Neural cell (in vitro differentiated cells): ENCODE measurements around the gene FOCAD. TPM values are rescaled to one million over a fixed set of nuclear protein-coding genes. Genes with fewer than 3 reads are reported as not detected.

ENCODE experiments used
- H2AFZ ChIP-seq: fragments of 200-600, 300-800 bp; sonication (generic), shearing (Covaris generic); 2 replicates; pipeline ENCODE4 v1.6.0; 2014; ENCODE audit warnings: low read depth, mild to moderate bottlenecking, antibody characterized with exemption, low read length, moderate library complexity
- H3F3A ChIP-seq: fragments of 200-600 bp; shearing (Covaris generic); 2 replicates; pipeline ENCODE4 v1.6.1; 2016; ENCODE audit warnings: mild to moderate bottlenecking, moderate library complexity, mixed read lengths, antibody characterized with exemption, low read length; ENCODE audit not compliant: insufficient read depth, poor library complexity, severe bottlenecking
- H3K27ac ChIP-seq: fragments of 200-600, 300-800 bp; sonication (generic), shearing (Covaris generic); 2 replicates; pipeline ENCODE4 v1.5.1; 2014; ENCODE audit warnings: mild to moderate bottlenecking, low read length, moderate library complexity
- H3K27me3 ChIP-seq: fragments of 300-800, 200-600 bp; sonication (generic), shearing (Covaris generic); 2 replicates; pipeline ENCODE4 v1.6.0; 2014; ENCODE audit warnings: mild to moderate bottlenecking, low read depth, low read length, moderate library complexity; ENCODE audit not compliant: insufficient read depth
- H3K36me3 ChIP-seq: fragments of 300-800, 200-600 bp; sonication (generic), shearing (Covaris generic); 2 replicates; pipeline ENCODE4 v1.5.1; 2014; ENCODE audit warnings: mild to moderate bottlenecking, antibody characterized with exemption, low read length, moderate library complexity; ENCODE audit not compliant: insufficient read depth
- H3K4me2 ChIP-seq: fragments of 300-800, 200-600 bp; sonication (generic), shearing (Covaris generic); 2 replicates; pipeline ENCODE4 v1.6.0; 2014; ENCODE audit warnings: mild to moderate bottlenecking, low read length
- H3K4me3 ChIP-seq: fragments of 300-800, 200-600 bp; sonication (generic), shearing (Covaris generic); 2 replicates; pipeline ENCODE4 v1.5.1; 2014; ENCODE audit warnings: mild to moderate bottlenecking, low read length, moderate library complexity
- H3K79me2 ChIP-seq: fragments of 200-600 bp; shearing (Covaris generic); replicated peaks from 2 replicates; pipeline ENCODE4 v1.6.0; 2014; ENCODE audit warnings: mild to moderate bottlenecking, low read length, moderate library complexity; ENCODE audit not compliant: insufficient read depth
- H3K9ac ChIP-seq: fragments of 300-800, 200-600 bp; sonication (generic), shearing (Covaris generic); 2 replicates; pipeline ENCODE4 v1.6.1; 2016; ENCODE audit warnings: mild to moderate bottlenecking, low read length, mixed read lengths
- H3K9me2 ChIP-seq: fragments of 200-600 bp; shearing (Covaris generic); 2 replicates; pipeline ENCODE4 v1.6.1; 2016; ENCODE audit warnings: mild to moderate bottlenecking, low read length, mixed read lengths; ENCODE audit not compliant: insufficient read depth
- H3K9me3 ChIP-seq: fragments of 200-600, 300-800 bp; sonication (generic), shearing (Covaris generic); 2 replicates; pipeline ENCODE4 v1.6.1; 2016; ENCODE audit warnings: mild to moderate bottlenecking, mixed run types, low read length, moderate library complexity, mixed read lengths
- H4K20me1 ChIP-seq: fragments of 200-600 bp; shearing (Covaris generic); 2 replicates; pipeline ENCODE4 v1.6.1; 2016; ENCODE audit warnings: mild to moderate bottlenecking, mixed run types; ENCODE audit not compliant: insufficient read depth
- EP300 ChIP-seq: fragments of 450-650 bp; conservative IDR thresholded peaks from 2 replicates; pipeline ENCODE4 v1.6.1; 2014; ENCODE audit warnings: antibody characterized with exemption, mild to moderate bottlenecking, moderate library complexity; ENCODE audit not compliant: poor library complexity, severe bottlenecking
- EZH2 ChIP-seq: fragments of 200-600, 300-800 bp; shearing (Covaris generic), sonication (generic); IDR thresholded peaks from 2 replicates; pipeline ENCODE4 v1.6.1; 2014; ENCODE audit warnings: antibody characterized with exemption, low read length, borderline replicate concordance, mild to moderate bottlenecking; ENCODE audit not compliant: insufficient read depth, poor library complexity, severe bottlenecking
- MXI1 ChIP-seq: fragments of 450-650 bp; conservative IDR thresholded peaks from 2 replicates; pipeline ENCODE4 v1.6.1; 2014; ENCODE audit warnings: antibody characterized with exemption, mild to moderate bottlenecking; ENCODE audit not compliant: poor library complexity, severe bottlenecking
- POLR2AphosphoS5 ChIP-seq: IDR thresholded peaks from 2 replicates; pipeline ENCODE4 v1.6.1; 2012
- RAD21 ChIP-seq: fragments of 450-650 bp; conservative IDR thresholded peaks from 2 replicates; pipeline ENCODE4 v1.6.1; 2014; ENCODE audit warnings: antibody characterized with exemption, mild to moderate bottlenecking, moderate library complexity
- SMC3 ChIP-seq: fragments of 450-650 bp; conservative IDR thresholded peaks from 2 replicates; pipeline ENCODE4 v1.6.1; 2014; ENCODE audit warnings: antibody characterized with exemption, mild to moderate bottlenecking, moderate library complexity; ENCODE audit not compliant: poor library complexity
- TAF1 ChIP-seq: IDR thresholded peaks from 2 replicates; pipeline ENCODE4 v1.6.1; 2012; ENCODE audit warnings: low read depth
- polyA plus RNA-seq: library from polyadenylated mRNA; depleted of rRNA; stranded (reverse); fragments of >200 nt; gene quantifications from 2 replicates; pipeline ENCODE4 v1.2.3, GENCODE V29; 2014
- TF ChIP-seq, protein P1 (sequence below): IDR thresholded peaks from 2 replicates; pipeline ENCODE4 v1.6.1; 2012; ENCODE audit warnings: borderline replicate concordance
- TF ChIP-seq, protein P2 (sequence below): fragments of 450-650 bp; IDR thresholded peaks from 2 replicates; pipeline ENCODE4 v1.5.1; 2014; ENCODE audit warnings: antibody characterized with exemption, mild to moderate bottlenecking, moderate library complexity; ENCODE audit not compliant: poor library complexity, severe bottlenecking

The FOCAD gene
- polyA plus RNA-seq, 1 donor from 2014 or later = 23.5 TPM

DNA sequence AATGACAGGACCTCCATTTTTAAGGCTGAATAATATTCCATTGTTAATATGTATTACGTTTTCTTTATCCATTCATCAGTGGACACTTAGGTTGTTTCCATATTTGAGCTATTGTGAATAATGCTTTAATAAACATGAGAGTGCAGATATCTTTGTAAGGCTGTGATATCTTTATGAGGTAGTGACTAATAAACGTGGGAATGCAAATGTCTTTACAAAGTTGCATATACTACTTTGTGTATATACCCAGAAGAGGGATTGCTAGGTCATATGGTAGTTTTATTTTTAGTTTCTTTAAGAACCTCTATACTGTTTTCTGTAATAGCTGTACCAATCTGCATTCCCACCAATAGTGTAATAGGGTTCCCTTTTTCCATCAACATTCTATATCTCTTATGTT, 148.7 kb downstream of the FOCAD start:
- H3F3A ChIP-seq = no peaks in the 10 kb centered on the region

DNA sequence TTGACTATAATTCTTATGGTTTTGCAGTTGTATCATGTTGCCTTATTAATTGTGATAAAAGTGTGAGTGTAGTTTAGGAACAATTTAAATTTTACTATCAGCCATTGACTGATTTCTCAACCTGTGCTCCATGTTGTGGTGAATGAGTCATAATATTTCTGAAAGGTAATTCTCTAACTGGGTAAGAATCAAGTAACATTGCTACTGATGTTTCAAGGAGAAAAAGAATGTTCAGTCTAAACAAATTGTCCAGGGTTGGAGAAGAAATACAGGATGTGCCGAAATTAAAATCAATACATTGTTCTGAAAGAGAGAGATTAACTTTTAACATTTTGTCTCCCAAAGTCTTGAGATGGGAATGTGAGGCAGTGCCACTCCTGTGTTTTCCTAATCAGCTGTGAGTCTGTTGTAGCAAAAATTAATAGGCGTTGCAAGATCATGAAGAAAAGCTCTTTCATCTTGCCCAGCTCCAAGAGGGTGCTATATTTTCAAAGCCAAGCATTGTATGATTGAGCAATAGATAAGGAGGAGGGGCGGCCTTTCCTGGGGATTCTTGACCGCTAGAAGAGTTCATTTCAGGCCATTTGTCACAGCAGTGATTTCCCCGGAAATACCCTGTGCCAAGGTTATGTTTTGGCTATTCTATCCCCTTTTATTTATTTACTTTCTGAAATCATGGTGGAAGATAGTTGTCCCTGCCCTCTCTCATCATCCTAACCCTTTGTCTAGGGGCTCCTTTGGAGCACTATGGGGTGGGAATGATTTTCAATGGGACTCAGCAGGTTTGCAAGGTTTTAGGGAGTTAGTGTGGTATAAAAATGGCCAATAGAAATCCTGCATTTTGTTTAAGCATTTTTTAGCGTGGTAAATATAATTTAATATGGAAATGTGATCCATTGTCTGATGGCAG, 151.6 kb downstream of the FOCAD start:
- Histone ChIP-seq H3K9me3 (no peaks in the 10 kb centered on the region), H3K27me3 (no peaks in the 10 kb centered on the region), H3K36me3 (no peaks in the 10 kb centered on the region), H3K79me2 (no peaks in the 10 kb centered on the region), H3F3A (no peaks in the 10 kb centered on the region), H3K4me3 (no peak overlapping the region), H3K9me2 (no peaks in the 10 kb centered on the region), H3K9ac (no peak overlapping the region), H3K27ac (no peak overlapping the region), H3K4me2 (no peak overlapping the region), H2AFZ (no peak overlapping the region), H4K20me1 (no peaks in the 10 kb centered on the region)
- TF ChIP-seq TAF1 (no peak), SMC3 (no peak), EZH2 (no peak), RAD21 (no peak), MXI1 (no peak), EP300 (no peak), POLR2AphosphoS5 (no peak)
- TF ChIP-seq, protein P1, sequence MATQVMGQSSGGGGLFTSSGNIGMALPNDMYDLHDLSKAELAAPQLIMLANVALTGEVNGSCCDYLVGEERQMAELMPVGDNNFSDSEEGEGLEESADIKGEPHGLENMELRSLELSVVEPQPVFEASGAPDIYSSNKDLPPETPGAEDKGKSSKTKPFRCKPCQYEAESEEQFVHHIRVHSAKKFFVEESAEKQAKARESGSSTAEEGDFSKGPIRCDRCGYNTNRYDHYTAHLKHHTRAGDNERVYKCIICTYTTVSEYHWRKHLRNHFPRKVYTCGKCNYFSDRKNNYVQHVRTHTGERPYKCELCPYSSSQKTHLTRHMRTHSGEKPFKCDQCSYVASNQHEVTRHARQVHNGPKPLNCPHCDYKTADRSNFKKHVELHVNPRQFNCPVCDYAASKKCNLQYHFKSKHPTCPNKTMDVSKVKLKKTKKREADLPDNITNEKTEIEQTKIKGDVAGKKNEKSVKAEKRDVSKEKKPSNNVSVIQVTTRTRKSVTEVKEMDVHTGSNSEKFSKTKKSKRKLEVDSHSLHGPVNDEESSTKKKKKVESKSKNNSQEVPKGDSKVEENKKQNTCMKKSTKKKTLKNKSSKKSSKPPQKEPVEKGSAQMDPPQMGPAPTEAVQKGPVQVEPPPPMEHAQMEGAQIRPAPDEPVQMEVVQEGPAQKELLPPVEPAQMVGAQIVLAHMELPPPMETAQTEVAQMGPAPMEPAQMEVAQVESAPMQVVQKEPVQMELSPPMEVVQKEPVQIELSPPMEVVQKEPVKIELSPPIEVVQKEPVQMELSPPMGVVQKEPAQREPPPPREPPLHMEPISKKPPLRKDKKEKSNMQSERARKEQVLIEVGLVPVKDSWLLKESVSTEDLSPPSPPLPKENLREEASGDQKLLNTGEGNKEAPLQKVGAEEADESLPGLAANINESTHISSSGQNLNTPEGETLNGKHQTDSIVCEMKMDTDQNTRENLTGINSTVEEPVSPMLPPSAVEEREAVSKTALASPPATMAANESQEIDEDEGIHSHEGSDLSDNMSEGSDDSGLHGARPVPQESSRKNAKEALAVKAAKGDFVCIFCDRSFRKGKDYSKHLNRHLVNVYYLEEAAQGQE = no peak
- TF ChIP-seq, protein P2, sequence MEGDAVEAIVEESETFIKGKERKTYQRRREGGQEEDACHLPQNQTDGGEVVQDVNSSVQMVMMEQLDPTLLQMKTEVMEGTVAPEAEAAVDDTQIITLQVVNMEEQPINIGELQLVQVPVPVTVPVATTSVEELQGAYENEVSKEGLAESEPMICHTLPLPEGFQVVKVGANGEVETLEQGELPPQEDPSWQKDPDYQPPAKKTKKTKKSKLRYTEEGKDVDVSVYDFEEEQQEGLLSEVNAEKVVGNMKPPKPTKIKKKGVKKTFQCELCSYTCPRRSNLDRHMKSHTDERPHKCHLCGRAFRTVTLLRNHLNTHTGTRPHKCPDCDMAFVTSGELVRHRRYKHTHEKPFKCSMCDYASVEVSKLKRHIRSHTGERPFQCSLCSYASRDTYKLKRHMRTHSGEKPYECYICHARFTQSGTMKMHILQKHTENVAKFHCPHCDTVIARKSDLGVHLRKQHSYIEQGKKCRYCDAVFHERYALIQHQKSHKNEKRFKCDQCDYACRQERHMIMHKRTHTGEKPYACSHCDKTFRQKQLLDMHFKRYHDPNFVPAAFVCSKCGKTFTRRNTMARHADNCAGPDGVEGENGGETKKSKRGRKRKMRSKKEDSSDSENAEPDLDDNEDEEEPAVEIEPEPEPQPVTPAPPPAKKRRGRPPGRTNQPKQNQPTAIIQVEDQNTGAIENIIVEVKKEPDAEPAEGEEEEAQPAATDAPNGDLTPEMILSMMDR = no peak

More for the DNA sequence above, 148.7 kb downstream of the FOCAD start:
- Histone ChIP-seq H4K20me1 (no peaks in the 10 kb centered on the region), H3K4me2 (no peak overlapping the region), H3K9me3 (no peaks in the 10 kb centered on the region), H3K27ac (no peak overlapping the region), H3K4me3 (no peak overlapping the region), H3K9me2 (no peaks in the 10 kb centered on the region), H3K9ac (no peak overlapping the region), H2AFZ (no peak overlapping the region), H3K79me2 (no peaks in the 10 kb centered on the region), H3K36me3 (no peaks in the 10 kb centered on the region), H3K27me3 (no peaks in the 10 kb centered on the region)
- TF ChIP-seq TAF1 = no peak
- TF ChIP-seq EZH2 = no peak
- TF ChIP-seq RAD21 = no peak
- TF ChIP-seq, protein P1 = no peak
- no peak for TF ChIP-seq MXI1
- TF ChIP-seq, protein P2 = no peak
- TF ChIP-seq SMC3 = no peak
- no peak for TF ChIP-seq EP300
- no peak for TF ChIP-seq POLR2AphosphoS5
